Globus pallidus (tissue), 1 donor: Measurements from ENCODE around the gene MRI1.

Experiments
- DNase-seq: peaks from one replicate; pipeline ENCODE4 v3.0.0-alpha.2; 2015; ENCODE audit warnings: low spot score

The MRI1 gene

GRCh38 chr19:13794757-13795589 lies 30.7 kb downstream of the MRI1 start, which contains the start of gene ZSWIM4:
Gene ZSWIM4, plus strand, starts transcription at chr19:13795443. Its CDS starts 206 bp downstream, at chr19:13795649.
- DNase-seq, result peak; percentile 99

GRCh38 chr19:13795595-13796300 lies 31.4 kb downstream of the MRI1 start:
- no peak for DNase-seq

GRCh38 chr19:13796301-13797057 lies 32.2 kb downstream of the MRI1 start:
- no peak for DNase-seq

- DNase-seq, result no peak
Observed at GRCh38 chr19:13797058-13797440, 32.7 kb downstream of the MRI1 start.

- DNase-seq, result no peak
Observed at GRCh38 chr19:13797870-13798269, 33.5 kb downstream of the MRI1 start.

GRCh38 chr19:13799669-13800068 lies 35.3 kb downstream of the MRI1 start:
- DNase-seq, result no peak

GRCh38 chr19:13803038-13803437 lies 38.7 kb downstream of the MRI1 start:
- DNase-seq, result no peak

GRCh38 chr19:13804830-13805683 lies 40.7 kb downstream of the MRI1 start:
- DNase-seq, result peak; percentile 11

GRCh38 chr19:13806728-13807127 lies 42.4 kb downstream of the MRI1 start:
- no peak for DNase-seq

GRCh38 chr19:13807421-13808021 lies 43.2 kb downstream of the MRI1 start:
- DNase-seq, result no peak

- no peak for DNase-seq
Observed at GRCh38 chr19:13808856-13809255, 44.5 kb downstream of the MRI1 start.

GRCh38 chr19:13812544-13812943 lies 48.2 kb downstream of the MRI1 start:
- no peak for DNase-seq

GRCh38 chr19:13813147-13813546 lies 48.8 kb downstream of the MRI1 start:
- no peak for DNase-seq

- no peak for DNase-seq
Observed at GRCh38 chr19:13814550-13814949, 50.2 kb downstream of the MRI1 start.

GRCh38 chr19:13817018-13817614 lies 52.8 kb downstream of the MRI1 start:
- DNase-seq, result no peak

GRCh38 chr19:13817615-13818371 lies 53.5 kb downstream of the MRI1 start:
- DNase-seq, result no peak

GRCh38 chr19:13819238-13819637 lies 54.9 kb downstream of the MRI1 start:
- no peak for DNase-seq

- DNase-seq, result no peak
Observed at GRCh38 chr19:13821292-13821691, 57.0 kb downstream of the MRI1 start.

- DNase-seq, result no peak
Observed at GRCh38 chr19:13823256-13823655, 58.9 kb downstream of the MRI1 start.
